Astrocyte (in vitro differentiated cells and primary cell): Measurements from ENCODE around the gene GPX6. TPM values are rescaled to one million over a fixed set of nuclear protein-coding genes. Genes with fewer than 3 reads are reported as not detected.

ENCODE experiments used
- DNase-seq: peaks from one replicate; pipeline ENCODE4 v3.0.0-alpha.2; 2010; ENCODE audit warnings: low read depth
- FAIRE-seq: peaks from 2 replicates; lab custom pipeline; 2011; peaks lifted over from hg19 to GRCh38; lab: Jason Lieb, UNC
- H2AFZ ChIP-seq: 2 replicates; pipeline ENCODE4 v1.6.0; 2012; ENCODE audit warnings: low read depth, low read length, inconsistent platforms
- H3K27ac ChIP-seq: 2 replicates; pipeline ENCODE4 v1.5.1; 2011; ENCODE audit warnings: low read depth, low read length, inconsistent platforms
- H3K27me3 ChIP-seq: 2 replicates; pipeline ENCODE4 v1.6.0; 2011; ENCODE audit warnings: low read length, inconsistent platforms; ENCODE audit not compliant: insufficient read depth
- H3K36me3 ChIP-seq: 2 replicates; pipeline ENCODE4 v1.5.1; 2011; ENCODE audit warnings: low read length, inconsistent platforms; ENCODE audit not compliant: insufficient read depth
- H3K4me1 ChIP-seq: 2 replicates; pipeline ENCODE4 v1.5.1; 2011; ENCODE audit warnings: low read length, inconsistent platforms; ENCODE audit not compliant: insufficient read depth
- H3K4me2 ChIP-seq: 2 replicates; pipeline ENCODE4 v1.6.0; 2012; ENCODE audit warnings: low read length, inconsistent platforms
- H3K4me3 ChIP-seq: 2 replicates; pipeline ENCODE4 v1.5.1; 2011; ENCODE audit warnings: low read depth, mild to moderate bottlenecking, low read length, inconsistent platforms; ENCODE audit not compliant: insufficient read depth
- H3K79me2 ChIP-seq: 2 replicates; pipeline ENCODE4 v1.6.0; 2012; ENCODE audit warnings: mild to moderate bottlenecking, low read length, inconsistent platforms; ENCODE audit not compliant: insufficient read depth
- H3K9ac ChIP-seq: 2 replicates; pipeline ENCODE4 v1.6.0; 2012; ENCODE audit warnings: mild to moderate bottlenecking, low read length, inconsistent platforms
- H3K9me3 ChIP-seq: 2 replicates; pipeline ENCODE4 v1.5.1; 2012; ENCODE audit warnings: low read depth, mild to moderate bottlenecking, low read length, inconsistent platforms; ENCODE audit not compliant: insufficient read depth
- H4K20me1 ChIP-seq: 2 replicates; pipeline ENCODE4 v1.6.0; 2012; ENCODE audit warnings: low read length, inconsistent platforms; ENCODE audit not compliant: insufficient read depth
- H3K27ac Mint-ChIP-seq: one replicate; pipeline ENCODE4 v1.8.0; 2021; ENCODE audit warnings: mild to moderate bottlenecking, mixed read lengths; ENCODE audit not compliant: unreplicated experiment
- H3K27me3 Mint-ChIP-seq: one replicate; pipeline ENCODE4 v1.8.0; 2021; ENCODE audit warnings: low read depth, mixed read lengths; ENCODE audit not compliant: unreplicated experiment
- H3K36me3 Mint-ChIP-seq: one replicate; pipeline ENCODE4 v1.8.0; 2021; ENCODE audit warnings: low read depth, mixed read lengths; ENCODE audit not compliant: unreplicated experiment
- H3K4me1 Mint-ChIP-seq: one replicate; pipeline ENCODE4 v1.8.0; 2021; ENCODE audit warnings: low read depth, mixed read lengths; ENCODE audit not compliant: unreplicated experiment
- H3K4me3 Mint-ChIP-seq: one replicate; pipeline ENCODE4 v1.8.0; 2021; ENCODE audit warnings: mild to moderate bottlenecking, moderate library complexity, mixed read lengths; ENCODE audit not compliant: unreplicated experiment
- H3K9me3 Mint-ChIP-seq: one replicate; pipeline ENCODE4 v1.8.0; 2021; ENCODE audit warnings: mild to moderate bottlenecking, mixed read lengths; ENCODE audit not compliant: unreplicated experiment
- CTCF ChIP-seq: IDR thresholded peaks from 2 replicates; pipeline ENCODE4 v1.5.1; 2011; ENCODE audit warnings: low read depth, mild to moderate bottlenecking, inconsistent platforms, low read length, moderate library complexity; ENCODE audit not compliant: insufficient read depth
- EZH2 ChIP-seq: IDR thresholded peaks from 2 replicates; pipeline ENCODE4 v1.6.1; 2012; ENCODE audit warnings: mild to moderate bottlenecking, low read length, inconsistent platforms; ENCODE audit not compliant: insufficient read depth
- total RNA-seq: library from RNA; stranded (reverse); gene quantifications from 2 replicates; pipeline ENCODE4 v1.2.1, GENCODE V29; 2021

The GPX6 gene
- total RNA-seq, 1 donor from 2014 or later = not detected

- H3K9ac ChIP-seq = no peak overlapping the region
- H3K27ac ChIP-seq = no peak overlapping the region
- FAIRE-seq = no peak
- H2AFZ ChIP-seq = no peak overlapping the region
- H4K20me1 ChIP-seq = no peaks in the 10 kb centered on the region
- Mint-ChIP-seq H3K4me3 (no peak overlapping the region), H3K4me1 (peaks cover 7% of the 10 kb centered on the region), H3K36me3 (no peaks in the 10 kb centered on the region), H3K27me3 (peaks cover 23% of the 10 kb centered on the region), H3K9me3 (no peaks in the 10 kb centered on the region), H3K27ac (no peak overlapping the region)
- H3K4me3 ChIP-seq = no peak overlapping the region
- no peaks in the 10 kb centered on the region for H3K4me1 ChIP-seq
- H3K27me3 ChIP-seq = peaks cover 6% of the 10 kb centered on the region
- TF ChIP-seq EZH2 (no peak), CTCF (no peak)
- H3K36me3 ChIP-seq = no peaks in the 10 kb centered on the region
- H3K79me2 ChIP-seq = no peaks in the 10 kb centered on the region
- no peak overlapping the region for H3K4me2 ChIP-seq
- no peak for DNase-seq
- H3K9me3 ChIP-seq = no peaks in the 10 kb centered on the region
Measured at GRCh38 chr6:28462401-28462800, 53.2 kb downstream of the GPX6 start.

- H3K79me2 ChIP-seq = no peaks in the 10 kb centered on the region
- no peak overlapping the region for H3K4me3 ChIP-seq
- no peak for TF ChIP-seq EZH2
- no peak for TF ChIP-seq CTCF
- no peak overlapping the region for H3K27ac Mint-ChIP-seq
- no peak for FAIRE-seq
- no peak overlapping the region for H3K4me3 Mint-ChIP-seq
- no peak overlapping the region for H3K27ac ChIP-seq
- H3K9ac ChIP-seq = no peak overlapping the region
- H4K20me1 ChIP-seq = no peaks in the 10 kb centered on the region
- no peaks in the 10 kb centered on the region for H3K36me3 Mint-ChIP-seq
- no peaks in the 10 kb centered on the region for H3K4me1 ChIP-seq
- peaks cover 7% of the 10 kb centered on the region for H3K4me1 Mint-ChIP-seq
- H3K9me3 Mint-ChIP-seq = no peaks in the 10 kb centered on the region
- no peaks in the 10 kb centered on the region for H3K36me3 ChIP-seq
- peaks cover 18% of the 10 kb centered on the region for H3K27me3 Mint-ChIP-seq
- peaks cover 6% of the 10 kb centered on the region for H3K27me3 ChIP-seq
- no peak overlapping the region for H2AFZ ChIP-seq
- no peak overlapping the region for H3K4me2 ChIP-seq
- no peak for DNase-seq
- no peaks in the 10 kb centered on the region for H3K9me3 ChIP-seq
Measured at GRCh38 chr6:28458568-28458967, 57.0 kb downstream of the GPX6 start.

Other genes with a start within 250 kb of the GPX6 start
- gene ZSCAN26, start 248.7 kb downstream of the GPX6 start, total RNA-seq = 12.0 and 15.9 TPM in 2 replicates
- gene PGBD1, start 234.2 kb downstream of the GPX6 start, total RNA-seq = 7.9 and 8.1 TPM in 2 replicates
- gene ZSCAN31, start 179.6 kb downstream of the GPX6 start, total RNA-seq = 1.1 and 1.6 TPM in 2 replicates
- gene ZKSCAN3, start 165.8 kb downstream of the GPX6 start, total RNA-seq = 7.6 and 8.0 TPM in 2 replicates
- gene ZSCAN12, start 116.0 kb downstream of the GPX6 start, total RNA-seq = 5.0 and 6.3 TPM in 2 replicates
- 3.0 and 4.8 TPM in 2 replicates for gene ZSCAN23, start 72.3 kb downstream of the GPX6 start, total RNA-seq
- gene GPX5, start 10.1 kb upstream of the GPX6 start, total RNA-seq = 4.3 and 6.6 TPM in 2 replicates